Esophagus muscularis mucosa (tissue), 3 donors: ENCODE results near the gene PLCH2.

Source experiments
- CTCF ChIP-seq, 3 experiments: fragments of 200-600 bp in 2 of 3; fragments of 450-650 bp in 1 of 3; sonication (generic) in 2 of 3; IDR thresholded peaks; one replicate each; pipeline ENCODE4 v1.5.1; 2017 to 2019; ENCODE audit warnings: antibody characterized with exemption in 3 of 3, mild to moderate bottlenecking in 2 of 3, moderate library complexity in 1 of 3
- POLR2AphosphoS5 ChIP-seq, 2 donors: sonication (generic); formaldehyde crosslinking; IDR thresholded peaks; one replicate each; pipeline ENCODE4 v1.6.1; 2017; ENCODE audit warnings: antibody characterized with exemption in 2 of 2

- TF ChIP-seq CTCF (IDR thresholded peaks at IDR 0.05) (no peak), POLR2AphosphoS5 (IDR thresholded peaks at IDR 0.05) (no peak)
Measured at GRCh38 chr1:2435746-2436355, 40.2 kb upstream of the PLCH2 start.
